Karpas-422 (cell line): ENCODE data around the gene OAS2. TPM values are rescaled to one million over a fixed set of nuclear protein-coding genes. Genes with fewer than 3 reads are reported as not detected.

Experiments
- DNase-seq: peaks from one replicate; pipeline ENCODE4 v3.0.0-alpha.2; 2015
- H2AFZ ChIP-seq: fragments of 200-600 bp; sonication (generic); 2 replicates; pipeline ENCODE4 v1.6.1; 2014; ENCODE audit warnings: antibody characterized with exemption, low read length, mixed read lengths
- H3K27ac ChIP-seq: fragments of 200-600 bp; sonication (generic); 2 replicates; pipeline ENCODE4 v1.5.1; 2014; ENCODE audit warnings: mild to moderate bottlenecking, low read length, moderate library complexity
- H3K27me3 ChIP-seq: fragments of 200-600 bp; sonication (generic); 2 replicates; pipeline ENCODE4 v1.6.1; 2014; ENCODE audit warnings: low read length, mixed read lengths
- H3K36me3 ChIP-seq: fragments of 200-600 bp; sonication (generic); 2 replicates; pipeline ENCODE4 v1.6.1; 2014; ENCODE audit warnings: low read length, mixed read lengths; ENCODE audit not compliant: insufficient read depth
- H3K4me1 ChIP-seq: fragments of 200-600 bp; sonication (generic); 2 replicates; pipeline ENCODE4 v1.6.1; 2014; ENCODE audit warnings: mild to moderate bottlenecking, low read length, mixed read lengths
- H3K4me2 ChIP-seq: fragments of 200-600 bp; sonication (generic); 2 replicates; pipeline ENCODE4 v1.6.1; 2014; ENCODE audit warnings: low read length, low read depth, mild to moderate bottlenecking; ENCODE audit not compliant: poor library complexity, severe bottlenecking
- H3K4me3 ChIP-seq: fragments of 200-600 bp; sonication (generic); 2 replicates; pipeline ENCODE4 v1.5.1; 2014; ENCODE audit warnings: mild to moderate bottlenecking, antibody characterized with exemption, low read length, mixed read lengths
- H3K79me2 ChIP-seq: fragments of 200-600 bp; sonication (generic); 2 replicates; pipeline ENCODE4 v1.6.1; 2014; ENCODE audit warnings: mild to moderate bottlenecking, low read length, mixed read lengths
- H3K9ac ChIP-seq: fragments of 200-600 bp; sonication (generic); 2 replicates; pipeline ENCODE4 v1.6.0; 2014; ENCODE audit warnings: low read length
- H3K9me2 ChIP-seq: fragments of 200-600 bp; sonication (generic), shearing (Covaris generic); replicated peaks from 2 replicates; pipeline ENCODE4 v1.6.0; 2014; ENCODE audit warnings: mild to moderate bottlenecking, low read length, moderate library complexity; ENCODE audit not compliant: insufficient read depth
- H3K9me3 ChIP-seq: fragments of 300-700, 200-600 bp; sonication (generic); 2 replicates; pipeline ENCODE4 v1.6.1; 2014; ENCODE audit warnings: low read length, mixed read lengths
- H4K20me1 ChIP-seq: fragments of 200-600 bp; sonication (generic); 2 replicates; pipeline ENCODE4 v1.6.1; 2014; ENCODE audit warnings: mild to moderate bottlenecking, antibody characterized with exemption, low read length, low read depth; ENCODE audit not compliant: insufficient read depth
- total RNA-seq: library from RNA; depleted of rRNA; stranded (reverse); fragments of >200 nt; shearing (Covaris generic); gene quantifications from 2 replicates; pipeline ENCODE4 v1.2.3, GENCODE V29; 2014; ENCODE audit warnings: low replicate concordance

The OAS2 gene
- total RNA-seq, 1 experiment from 2014 or later, result 6.3 TPM

- H3K36me3 ChIP-seq, result no peaks in the 10 kb centered on the region
- H3K79me2 ChIP-seq, result no peaks in the 10 kb centered on the region
- H3K4me2 ChIP-seq, result no peak overlapping the region
- H3K4me1 ChIP-seq, result no peaks in the 10 kb centered on the region
- H3K9me2 ChIP-seq, result no peaks in the 10 kb centered on the region
- H3K4me3 ChIP-seq, result no peak overlapping the region
- H4K20me1 ChIP-seq, result no peaks in the 10 kb centered on the region
- H3K9ac ChIP-seq, result no peak overlapping the region
- H3K27ac ChIP-seq, result no peak overlapping the region
- H3K9me3 ChIP-seq, result no peaks in the 10 kb centered on the region
- DNase-seq, result peak; percentile 85
- no peaks in the 10 kb centered on the region for H3K27me3 ChIP-seq
- H2AFZ ChIP-seq, result no peak overlapping the region
These were observed 14.5 kb downstream of the OAS2 start for GRCh38 chr12:112992541-112993398.

GRCh38 chr12:112995008-112995407, 16.7 kb downstream of the OAS2 start:
- no peak overlapping the region for H3K9ac ChIP-seq
- no peaks in the 10 kb centered on the region for H3K9me3 ChIP-seq
- H3K4me1 ChIP-seq, result peaks cover 12% of the 10 kb centered on the region
- no peaks in the 10 kb centered on the region for H3K27me3 ChIP-seq
- no peaks in the 10 kb centered on the region for H3K79me2 ChIP-seq
- no peak for DNase-seq
- no peak overlapping the region for H3K4me2 ChIP-seq
- no peaks in the 10 kb centered on the region for H4K20me1 ChIP-seq
- H2AFZ ChIP-seq, result no peak overlapping the region
- H3K4me3 ChIP-seq, result no peak overlapping the region
- H3K27ac ChIP-seq, result no peak overlapping the region
- H3K36me3 ChIP-seq, result no peaks in the 10 kb centered on the region
- no peaks in the 10 kb centered on the region for H3K9me2 ChIP-seq

GRCh38 chr12:112996501-112996900, 18.2 kb downstream of the OAS2 start:
- Histone ChIP-seq H3K9me2 (no peaks in the 10 kb centered on the region), H3K9me3 (no peaks in the 10 kb centered on the region), H3K4me2 (no peak overlapping the region), H3K27me3 (no peaks in the 10 kb centered on the region), H3K9ac (no peak overlapping the region), H3K36me3 (no peaks in the 10 kb centered on the region), H3K4me1 (peaks cover 12% of the 10 kb centered on the region), H3K27ac (no peak overlapping the region), H3K4me3 (no peak overlapping the region), H4K20me1 (no peaks in the 10 kb centered on the region), H3K79me2 (no peaks in the 10 kb centered on the region), H2AFZ (no peak overlapping the region)
- no peak for DNase-seq

GRCh38 chr12:112997506-112997905, 19.2 kb downstream of the OAS2 start:
- no peak overlapping the region for H3K4me2 ChIP-seq
- H3K9ac ChIP-seq, result no peak overlapping the region
- no peak overlapping the region for H3K27ac ChIP-seq
- H3K4me3 ChIP-seq, result no peak overlapping the region
- H3K36me3 ChIP-seq, result no peaks in the 10 kb centered on the region
- H3K9me2 ChIP-seq, result no peaks in the 10 kb centered on the region
- H4K20me1 ChIP-seq, result no peaks in the 10 kb centered on the region
- DNase-seq, result no peak
- no peaks in the 10 kb centered on the region for H3K9me3 ChIP-seq
- H3K27me3 ChIP-seq, result no peaks in the 10 kb centered on the region
- no peak overlapping the region for H2AFZ ChIP-seq
- peaks cover 12% of the 10 kb centered on the region for H3K4me1 ChIP-seq
- H3K79me2 ChIP-seq, result no peaks in the 10 kb centered on the region

DNA sequence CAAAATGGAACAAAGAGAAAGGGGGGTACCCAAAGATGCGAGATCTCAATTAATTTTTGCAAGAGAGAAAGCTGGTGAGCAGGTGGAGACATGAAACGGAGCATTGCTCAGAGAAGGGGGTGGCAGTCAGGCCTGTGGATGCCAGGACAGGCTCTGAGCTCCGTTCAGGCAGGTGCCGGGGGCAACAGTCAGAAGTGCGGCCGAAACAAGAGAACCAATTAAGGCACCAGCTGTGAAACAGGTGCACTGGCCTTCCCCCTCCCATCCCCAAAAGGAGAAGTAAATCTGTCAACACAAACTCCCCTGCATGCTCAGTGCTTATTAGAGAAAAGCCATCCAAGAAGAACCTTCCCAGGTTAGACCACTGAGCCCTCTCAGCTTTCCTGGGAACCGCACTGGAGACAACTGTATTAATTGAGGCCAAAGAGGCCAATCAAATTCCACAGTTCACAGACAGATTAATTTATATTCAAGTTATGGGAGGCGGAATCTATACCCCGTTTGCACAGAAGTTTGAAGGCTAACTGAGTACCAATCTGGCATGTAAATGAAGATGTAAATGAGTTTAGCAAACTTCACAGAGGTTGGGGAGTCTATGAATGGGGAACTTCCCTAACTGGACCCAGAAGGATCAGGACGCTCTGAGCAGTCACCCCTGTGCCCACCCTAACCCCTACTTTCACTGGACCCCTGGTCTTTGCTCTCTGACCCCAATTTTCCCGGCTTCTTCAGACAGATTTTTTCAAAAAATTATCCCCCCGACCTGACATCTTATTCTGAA, 20.9 kb downstream of the OAS2 start:
- Histone ChIP-seq H2AFZ (no peak overlapping the region), H3K36me3 (no peaks in the 10 kb centered on the region), H3K27me3 (no peaks in the 10 kb centered on the region), H3K9me2 (no peaks in the 10 kb centered on the region), H3K4me2 (peak overlapping the region; percentile 17), H3K27ac (no peak overlapping the region), H3K4me3 (no peak overlapping the region), H4K20me1 (no peaks in the 10 kb centered on the region), H3K4me1 (peaks cover 12% of the 10 kb centered on the region), H3K9me3 (no peaks in the 10 kb centered on the region), H3K9ac (no peak overlapping the region), H3K79me2 (no peaks in the 10 kb centered on the region)
- no peak for DNase-seq

DNA sequence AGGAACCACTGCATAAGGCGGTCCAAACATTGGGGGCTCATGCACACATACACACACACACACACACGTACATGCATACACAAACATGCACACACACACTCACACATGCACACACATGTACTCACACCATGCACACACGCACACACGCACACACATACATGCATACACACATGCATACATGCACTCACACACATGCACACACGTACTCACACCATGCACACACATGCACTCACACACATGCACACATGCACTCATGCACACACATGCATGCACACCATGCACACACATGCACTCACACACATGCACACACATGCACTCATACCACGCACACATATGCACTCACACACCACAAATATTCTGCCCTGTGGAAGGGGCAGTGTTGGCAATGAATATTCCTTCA, 22.1 kb downstream of the OAS2 start:
- peaks cover 12% of the 10 kb centered on the region for H3K4me1 ChIP-seq
- no peak overlapping the region for H3K9ac ChIP-seq
- H3K9me2 ChIP-seq, result no peaks in the 10 kb centered on the region
- H3K9me3 ChIP-seq, result no peaks in the 10 kb centered on the region
- H3K27ac ChIP-seq, result no peak overlapping the region
- H3K36me3 ChIP-seq, result no peaks in the 10 kb centered on the region
- no peaks in the 10 kb centered on the region for H3K27me3 ChIP-seq
- H3K79me2 ChIP-seq, result no peaks in the 10 kb centered on the region
- no peak overlapping the region for H3K4me3 ChIP-seq
- H4K20me1 ChIP-seq, result no peaks in the 10 kb centered on the region
- no peak overlapping the region for H2AFZ ChIP-seq
- no peak for DNase-seq
- no peak overlapping the region for H3K4me2 ChIP-seq

- Histone ChIP-seq H3K9me3 (no peaks in the 10 kb centered on the region), H3K9ac (no peak overlapping the region), H3K27me3 (no peaks in the 10 kb centered on the region), H3K36me3 (no peaks in the 10 kb centered on the region), H3K27ac (no peak overlapping the region), H3K4me3 (no peak overlapping the region), H4K20me1 (no peaks in the 10 kb centered on the region), H3K4me1 (peaks cover 12% of the 10 kb centered on the region), H2AFZ (no peak overlapping the region), H3K79me2 (no peaks in the 10 kb centered on the region), H3K4me2 (no peak overlapping the region), H3K9me2 (no peaks in the 10 kb centered on the region)
- no peak for DNase-seq
These were observed 23.8 kb downstream of the OAS2 start for GRCh38 chr12:113002155-113002554.

DNA sequence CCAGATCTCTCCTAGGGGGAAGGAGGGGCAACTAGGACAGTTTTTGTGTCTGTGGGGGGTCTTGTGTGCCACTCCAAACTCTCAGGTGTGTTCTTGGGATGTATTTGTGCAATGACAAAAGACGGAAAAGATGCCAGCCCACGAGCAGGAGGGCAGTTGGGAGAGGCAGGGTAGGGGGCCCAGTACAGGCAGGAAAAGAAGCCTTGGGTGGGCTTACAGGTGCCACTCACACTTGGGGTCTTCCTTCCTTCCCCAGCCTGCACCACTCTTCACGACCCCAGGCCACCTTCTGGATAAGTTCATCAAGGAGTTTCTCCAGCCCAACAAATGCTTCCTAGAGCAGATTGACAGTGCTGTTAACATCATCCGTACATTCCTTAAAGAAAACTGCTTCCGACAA, 24.4 kb downstream of the OAS2 start:
- no peak overlapping the region for H2AFZ ChIP-seq
- H3K27me3 ChIP-seq, result no peaks in the 10 kb centered on the region
- no peak overlapping the region for H3K4me2 ChIP-seq
- H3K9me3 ChIP-seq, result no peaks in the 10 kb centered on the region
- no peak overlapping the region for H3K27ac ChIP-seq
- H3K36me3 ChIP-seq, result no peaks in the 10 kb centered on the region
- peaks cover 12% of the 10 kb centered on the region for H3K4me1 ChIP-seq
- no peaks in the 10 kb centered on the region for H3K79me2 ChIP-seq
- H3K4me3 ChIP-seq, result no peak overlapping the region
- DNase-seq, result no peak
- no peak overlapping the region for H3K9ac ChIP-seq
- no peaks in the 10 kb centered on the region for H3K9me2 ChIP-seq
- no peaks in the 10 kb centered on the region for H4K20me1 ChIP-seq
